ENCODE results near the gene TRAF7.

TRAF7 gene

GRCh38 chr16:2166263-2167067, 10.9 kb downstream of the TRAF7 start:
- H3K4me3 ChIP-seq (ENCODE audit: low read depth, low read length) = no peak overlapping the region
- TF ChIP-seq CTCF (IDR thresholded peaks at IDR 0.05; ENCODE audit: low read depth, low read length) = no peak

- no peak overlapping the region for H3K4me3 ChIP-seq (ENCODE audit: low read depth, low read length)
These were observed 11.6 kb downstream of the TRAF7 start for GRCh38 chr16:2167068-2167638.

GRCh38 chr16:2170080-2170479, 14.5 kb downstream of the TRAF7 start:
- H3K4me3 ChIP-seq (ENCODE audit: low read depth, low read length) = no peak overlapping the region
- TF ChIP-seq CTCF (IDR thresholded peaks at IDR 0.05; ENCODE audit: low read depth, low read length) = no peak

More at GRCh38 chr16:2167068-2167638, 11.6 kb downstream of the TRAF7 start:
- TF ChIP-seq CTCF (IDR thresholded peaks at IDR 0.05; ENCODE audit: low read depth, low read length) = no peak

GRCh38 chr16:2170587-2171435, 15.2 kb downstream of the TRAF7 start:
- no peak overlapping the region for H3K4me3 ChIP-seq (ENCODE audit: low read depth, low read length)
- no peak for TF ChIP-seq CTCF (IDR thresholded peaks at IDR 0.05; ENCODE audit: low read depth, low read length)

- TF ChIP-seq CTCF (IDR thresholded peaks at IDR 0.05; ENCODE audit: low read depth, low read length) = no peak
- no peak overlapping the region for H3K4me3 ChIP-seq (ENCODE audit: low read depth, low read length)
These were observed 16.1 kb downstream of the TRAF7 start for GRCh38 chr16:2171601-2172178.

- H3K4me3 ChIP-seq (ENCODE audit: low read depth, low read length) = no peak overlapping the region
- TF ChIP-seq CTCF (IDR thresholded peaks at IDR 0.05; ENCODE audit: low read depth, low read length) = no peak
These were observed 17.2 kb downstream of the TRAF7 start for GRCh38 chr16:2172688-2173335.

All from WI38 (cell line).